Activated CD4-positive, alpha-beta T cell treated with anti-CD3 and anti-CD28 coated beads, Interleukin-10, Interleukin-2, amounts not matched to agents 100 ng/mL and 50 ng/mL, durations not matched to agents 16 hours and 8 hours (primary cell): ENCODE measurements around the gene UBE2Q2.
A peak's percentile ranks its signal among the peaks of the same experiment; 100 is the strongest.
"Not testable (repeated sequence)": the region's sequence is repeated elsewhere in the genome, so short reads cannot be mapped to it uniquely, and the experiment has no call there.

Experiments
- DNase-seq: peaks from one replicate; pipeline ENCODE4 v3.0.0-alpha.2; 2020

Gene UBE2Q2

DNA sequence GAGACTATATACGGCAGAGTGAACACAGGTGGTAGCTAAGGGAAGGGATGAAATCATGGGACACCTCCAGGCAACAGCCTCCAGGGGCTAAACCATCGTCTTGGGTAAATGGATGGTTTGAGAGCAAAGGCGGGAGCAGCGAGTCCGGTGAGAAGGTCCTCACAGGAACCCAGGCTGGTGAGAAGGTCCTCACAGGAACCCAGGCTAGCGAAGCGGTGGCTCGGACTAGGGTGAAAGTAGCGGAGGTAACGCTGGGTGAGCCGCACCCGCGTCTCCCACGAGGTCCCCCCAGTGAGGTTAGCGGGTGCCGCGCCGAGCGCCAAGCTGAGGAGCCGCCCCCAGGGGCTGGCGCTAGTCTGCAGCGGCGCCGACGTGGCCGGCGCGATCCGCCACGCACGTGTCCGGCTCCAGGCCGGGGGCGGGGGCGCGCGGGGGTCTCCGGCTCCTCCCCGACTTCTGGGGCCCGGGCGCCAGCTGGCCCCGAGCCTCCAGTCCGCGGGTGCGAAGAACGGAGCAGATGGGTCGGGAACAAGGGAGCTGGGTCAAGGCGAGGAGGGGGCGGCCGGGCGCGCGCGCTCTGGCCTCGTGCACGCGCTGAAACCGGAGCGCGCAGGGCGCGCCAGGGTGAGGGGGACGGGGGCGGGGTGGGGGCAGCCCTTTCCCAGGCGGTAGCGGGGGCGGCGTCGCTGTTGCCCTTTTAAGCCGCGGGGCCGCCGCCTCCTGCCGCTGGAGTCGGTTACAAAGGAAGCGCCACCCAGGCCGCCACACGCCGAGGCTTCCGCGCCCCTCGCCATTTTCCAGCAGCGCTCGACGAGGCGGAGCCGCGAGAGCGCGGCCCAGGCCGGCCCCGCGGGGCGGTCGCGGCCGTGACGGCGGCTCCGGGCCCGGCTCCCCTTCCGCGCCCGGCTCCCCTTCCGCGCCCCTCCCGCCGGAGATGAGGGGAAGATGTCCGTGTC, at the start of gene UBE2Q2:
UBE2Q2 (plus strand) TSS at position 726 of the 956 bp plus-strand sequence; CDS start at position 946, 220 bp downstream.
- DNase-seq: peak; percentile 81

DNA sequence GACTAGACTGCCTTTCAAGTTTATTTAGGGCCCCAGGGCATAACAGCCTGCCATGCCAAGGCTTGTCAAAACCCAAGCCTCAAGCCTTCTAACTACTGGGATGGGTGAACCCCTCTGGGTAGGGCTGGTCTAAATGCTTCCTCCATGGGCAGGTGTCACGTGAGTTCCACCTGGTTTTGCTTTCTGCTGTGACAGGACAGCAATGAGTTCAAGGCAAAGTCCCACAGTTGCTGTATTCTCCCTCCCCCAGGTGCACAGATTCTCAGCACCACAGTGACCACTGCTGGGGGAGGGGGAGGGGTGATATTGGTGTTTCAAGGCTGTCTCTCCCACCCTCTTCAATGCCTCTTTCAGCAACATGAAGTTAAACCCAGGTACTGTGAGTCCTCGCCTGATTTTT, 46.9 kb upstream of the UBE2Q2 start:
- DNase-seq: no peak

DNA sequence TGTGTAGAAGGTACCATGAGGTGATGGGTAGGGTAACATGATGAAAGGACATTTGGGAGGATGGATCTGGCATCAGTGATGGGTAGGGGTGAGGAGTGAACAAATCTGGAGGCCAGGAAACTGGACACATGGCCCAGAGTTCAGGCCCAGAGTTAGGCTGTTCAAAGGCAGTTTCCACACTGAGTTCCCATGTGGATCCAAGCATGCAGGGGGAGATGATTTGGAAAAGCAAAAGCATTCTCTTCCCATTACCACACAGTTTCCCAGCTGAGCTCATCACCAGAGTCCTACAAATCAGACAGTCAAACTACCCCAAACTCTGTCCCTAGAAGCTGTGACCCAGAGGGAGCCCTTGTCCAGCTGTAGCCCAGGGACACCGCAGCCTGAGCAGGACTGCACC, 46.1 kb upstream of the UBE2Q2 start:
- not testable (repeated sequence) for DNase-seq

DNA sequence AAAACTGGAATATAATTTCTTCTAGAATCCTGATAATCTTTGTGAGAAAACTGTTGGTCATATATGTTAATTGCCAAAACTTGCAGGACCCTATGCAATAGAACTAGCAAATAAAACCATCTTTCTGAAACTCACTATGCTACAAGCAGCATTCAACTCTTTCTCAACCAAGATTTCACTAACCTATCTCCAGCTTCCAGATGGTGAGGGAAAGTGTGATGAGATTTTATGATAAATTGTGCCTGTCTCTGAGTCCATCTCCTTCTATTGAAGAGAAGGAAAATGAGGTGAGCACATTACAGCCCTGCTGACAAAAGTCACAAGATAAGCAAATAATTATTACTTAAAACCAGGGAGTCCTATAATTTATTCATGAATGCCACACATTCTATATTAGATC, 44.1 kb upstream of the UBE2Q2 start:
- DNase-seq: no peak

GRCh38 chr15:75800409-75800808, 42.8 kb upstream of the UBE2Q2 start:
- not testable (repeated sequence) for DNase-seq

- peak; percentile 88 for DNase-seq
Measured at GRCh38 chr15:75801859-75802593, 41.2 kb upstream of the UBE2Q2 start.

GRCh38 chr15:75807486-75807885, 35.8 kb upstream of the UBE2Q2 start:
- peak; percentile 31 for DNase-seq

DNA sequence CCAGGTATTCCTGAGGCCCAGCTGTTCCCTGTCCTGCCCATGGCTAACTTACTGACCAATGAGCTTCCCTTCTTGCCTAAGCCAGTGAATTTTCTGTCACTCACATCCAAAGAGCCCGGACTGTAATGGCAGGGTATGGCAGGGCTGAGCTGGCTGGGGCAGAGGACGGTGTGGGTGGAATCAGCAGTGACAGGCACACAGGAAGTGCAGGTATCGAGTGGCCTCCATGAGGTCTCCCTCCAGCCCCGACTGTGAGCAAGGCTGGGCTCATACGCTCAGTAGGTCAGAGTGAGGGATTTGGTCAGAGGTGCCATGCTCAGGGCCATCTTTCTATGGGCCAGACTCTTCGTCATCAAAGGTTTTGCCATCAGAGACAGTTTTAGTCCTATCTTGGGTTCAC, 35.2 kb upstream of the UBE2Q2 start:
- not testable (repeated sequence) for DNase-seq

- no peak for DNase-seq
Measured at GRCh38 chr15:75808563-75808962, 34.7 kb upstream of the UBE2Q2 start.

GRCh38 chr15:75809986-75810750, 33.1 kb upstream of the UBE2Q2 start:
- DNase-seq: peak; percentile 29

DNA sequence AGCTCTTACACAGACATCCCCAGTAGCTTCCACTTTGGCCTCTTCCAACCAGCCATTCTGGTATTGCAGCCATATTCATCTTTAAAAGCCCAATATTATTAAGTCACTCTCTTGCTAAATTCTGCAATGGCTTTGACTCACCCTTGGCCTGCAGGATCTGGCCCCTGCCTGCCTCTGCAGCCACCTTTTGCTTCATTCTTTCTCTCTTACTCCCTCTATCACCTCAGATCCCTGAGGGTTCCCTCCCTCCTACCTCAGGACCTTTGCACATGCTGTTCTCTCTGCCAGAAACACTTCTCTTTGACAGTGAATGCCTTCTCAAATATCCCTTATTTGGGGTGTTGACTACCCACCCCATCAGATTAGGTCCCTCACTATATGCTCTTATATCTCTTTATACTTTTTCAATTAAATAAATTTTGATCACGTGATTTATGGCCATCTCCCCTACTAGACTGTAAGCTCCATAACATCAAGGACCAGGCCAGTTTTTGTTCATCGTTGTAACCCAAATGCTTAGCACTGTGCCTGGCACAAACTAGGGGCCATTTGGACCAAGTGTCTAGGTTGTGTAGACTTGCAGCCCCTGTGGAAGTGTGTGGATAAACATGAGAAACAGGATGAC, 32.3 kb upstream of the UBE2Q2 start:
- DNase-seq: no peak

DNA sequence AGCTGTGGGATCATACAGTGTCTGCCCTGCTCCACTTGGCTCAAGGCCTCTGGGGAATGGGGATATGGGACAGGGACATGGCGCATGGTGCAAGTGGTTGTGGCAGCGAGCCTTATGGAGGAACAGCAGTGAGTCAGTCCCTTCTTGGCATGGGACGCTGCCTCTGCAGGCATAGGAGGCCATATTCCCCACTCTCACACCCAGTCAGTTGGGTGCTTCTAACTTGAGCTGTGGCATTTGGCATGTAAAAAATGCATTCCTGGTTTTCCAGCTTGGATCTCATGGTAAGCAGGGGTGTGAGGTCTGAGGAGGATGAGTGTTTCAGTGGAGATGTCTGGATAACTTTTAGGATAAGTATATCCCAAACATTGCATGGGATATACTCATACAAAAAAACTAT, 31.6 kb upstream of the UBE2Q2 start:
- DNase-seq: no peak

DNA sequence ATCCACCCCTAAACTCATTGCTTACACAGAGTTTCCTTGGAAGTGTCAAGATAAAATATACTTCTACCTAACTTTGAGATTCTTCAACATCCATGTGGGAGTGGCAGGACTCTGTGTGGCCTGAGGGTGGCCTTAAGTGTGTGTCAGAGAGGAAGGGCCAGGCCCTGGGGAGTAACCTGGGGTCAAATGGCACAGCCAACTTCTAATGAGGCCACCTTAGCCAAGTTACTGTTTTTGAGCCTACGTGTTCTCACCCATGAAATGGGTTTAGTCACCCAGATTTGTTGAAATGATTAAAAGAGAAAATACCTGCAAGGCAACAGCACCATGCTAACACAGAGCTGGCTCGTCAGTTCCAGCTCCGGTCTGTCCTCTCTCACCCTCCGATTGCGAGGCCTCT, 28.5 kb upstream of the UBE2Q2 start:
- DNase-seq: no peak

GRCh38 chr15:75815811-75816719, 27.2 kb upstream of the UBE2Q2 start:
- DNase-seq: peak; percentile 11

DNA sequence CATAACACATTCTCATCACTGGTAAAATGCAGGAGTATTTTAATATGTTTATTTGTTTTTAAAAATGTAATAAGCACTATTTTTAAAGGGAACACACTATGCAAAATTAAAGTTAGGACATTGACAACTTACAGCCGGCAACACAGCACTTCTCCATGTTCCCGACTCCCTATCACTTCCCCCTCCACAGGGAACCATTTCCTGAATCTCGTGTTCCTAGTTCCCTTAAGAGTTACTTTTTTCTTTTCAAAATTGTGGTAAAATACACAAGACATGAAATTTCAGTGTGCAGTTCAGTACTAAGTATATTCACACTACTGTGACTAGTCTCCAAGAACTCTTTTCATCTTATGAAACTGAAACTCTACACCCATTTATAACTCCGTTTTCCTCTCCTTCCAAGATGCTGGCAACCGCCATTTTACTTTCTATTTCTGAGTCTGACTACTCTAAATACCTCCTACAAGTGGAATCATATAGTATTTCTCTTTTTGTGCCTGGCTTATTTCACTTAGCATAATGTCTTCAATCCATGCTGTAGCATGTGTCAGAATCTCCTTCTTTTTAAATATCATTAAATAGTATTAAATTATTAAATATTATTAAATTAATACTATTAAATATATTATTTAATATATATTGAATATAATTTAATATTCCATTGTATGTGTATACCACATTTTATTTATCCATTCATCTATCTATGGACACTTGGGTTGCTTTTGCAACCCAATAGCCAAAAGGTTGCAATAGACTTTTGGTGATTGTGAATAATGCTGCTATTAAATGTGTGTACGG, 25.9 kb upstream of the UBE2Q2 start:
- DNase-seq: peak; percentile 44

GRCh38 chr15:75820206-75820605, 23.0 kb upstream of the UBE2Q2 start:
- DNase-seq: no peak

DNA sequence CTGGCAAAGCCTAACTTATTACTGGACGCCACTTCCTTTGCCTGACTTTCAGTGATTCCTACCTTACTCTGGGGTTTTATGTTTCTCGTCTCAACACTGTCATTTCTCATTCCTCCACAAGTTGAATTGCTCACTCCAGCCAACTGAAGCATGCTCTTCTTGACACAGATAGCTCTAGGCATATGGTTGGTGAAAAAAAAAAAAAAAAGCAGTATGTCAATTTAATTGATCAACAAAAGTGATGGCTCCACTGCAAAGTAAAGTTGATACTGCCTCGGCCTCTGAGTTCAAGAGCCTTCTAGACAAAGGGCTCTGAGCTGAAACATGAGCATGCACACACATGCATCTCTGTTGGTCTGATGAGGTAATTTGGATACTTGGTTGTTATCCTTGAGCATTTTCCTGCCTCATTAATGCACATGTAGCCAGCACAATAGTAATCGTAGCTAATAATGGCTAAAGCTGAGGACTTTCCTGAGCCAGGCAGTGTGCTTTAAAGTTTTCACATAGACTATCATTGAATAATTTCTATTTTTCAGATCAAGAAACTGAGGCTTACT, 21.4 kb upstream of the UBE2Q2 start:
- no peak for DNase-seq

DNA sequence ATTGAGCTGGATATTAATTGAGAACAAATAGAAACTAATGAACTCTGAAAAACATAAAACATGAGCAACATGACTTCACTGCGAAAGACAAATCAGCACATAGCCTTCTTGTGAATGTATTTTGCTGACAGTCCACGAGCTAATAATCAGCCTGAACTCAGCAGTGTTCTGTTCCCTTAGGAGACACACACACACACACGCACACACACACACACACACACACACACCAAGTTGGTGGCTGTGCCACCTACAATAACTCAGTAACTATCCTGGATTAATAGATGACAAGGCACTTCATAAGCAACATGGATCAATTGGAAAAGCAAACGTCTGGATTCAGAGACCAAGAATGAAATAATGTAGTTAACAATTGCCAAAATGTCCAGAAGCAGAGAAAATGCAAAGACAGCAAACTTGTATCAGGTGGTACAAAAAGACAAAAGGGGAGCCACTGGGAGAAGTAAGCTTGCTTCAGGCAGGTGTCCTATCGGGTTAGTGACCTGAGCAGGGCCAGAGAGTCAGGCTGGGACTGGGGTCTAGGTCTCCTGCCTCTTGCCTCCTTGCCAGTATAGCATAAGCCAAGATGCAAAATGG, 20.5 kb upstream of the UBE2Q2 start:
- DNase-seq: no peak

DNA sequence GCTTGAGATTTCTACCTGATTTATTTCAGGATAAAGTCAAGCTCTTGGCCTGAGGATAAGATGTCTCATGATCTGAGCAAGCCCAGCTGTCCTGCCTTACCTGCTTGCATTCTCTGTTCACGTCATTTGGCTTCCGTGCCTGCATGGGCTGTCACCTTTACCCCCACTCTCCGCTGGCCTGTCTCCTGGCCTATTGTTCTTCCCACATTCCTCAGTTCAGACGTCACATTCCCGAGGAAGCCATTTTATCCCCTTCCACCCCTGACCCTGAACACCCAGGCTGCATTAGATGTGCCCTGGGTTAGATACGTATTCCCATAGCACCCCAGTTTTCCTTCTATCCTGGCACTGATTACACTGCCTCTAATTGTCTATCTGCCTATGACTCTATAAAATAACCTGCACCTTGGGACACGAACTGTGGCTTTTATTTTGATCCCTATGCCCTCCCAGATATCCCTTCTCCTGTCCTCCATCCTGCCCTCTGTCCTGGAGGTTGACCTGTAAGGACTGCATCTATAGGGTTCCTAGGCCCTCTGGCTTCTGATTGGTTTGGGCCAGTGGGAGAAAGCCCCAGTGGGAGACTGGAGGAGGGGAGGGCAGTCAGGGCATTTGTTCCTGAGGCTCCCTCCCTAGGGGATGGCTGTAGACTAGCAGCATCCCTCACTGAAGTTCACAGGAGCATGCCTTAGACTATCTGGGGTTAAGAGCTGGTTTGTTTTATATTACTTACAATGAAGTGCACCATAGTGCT, 19.2 kb upstream of the UBE2Q2 start:
- no peak for DNase-seq
